SU-DHL-6 (cell line): ENCODE measurements around the gene BTBD19.

ENCODE experiments used
- CTCF ChIP-seq: fragments of 200-600 bp; sonication (generic); IDR thresholded peaks from one replicate; pipeline ENCODE4 v1.5.1; 2017; ENCODE audit warnings: antibody characterized with exemption, mild to moderate bottlenecking, low read length, moderate library complexity; ENCODE audit not compliant: insufficient read depth, poor library complexity, severe bottlenecking
- EZH2phosphoT487 ChIP-seq: fragments of 200-600 bp; sonication (generic), shearing (Covaris generic); conservative IDR thresholded peaks from 2 replicates; pipeline ENCODE4 v1.6.1; 2018; ENCODE audit warnings: mild to moderate bottlenecking, antibody characterized with exemption, low read length, moderate library complexity, mixed read lengths

DNA sequence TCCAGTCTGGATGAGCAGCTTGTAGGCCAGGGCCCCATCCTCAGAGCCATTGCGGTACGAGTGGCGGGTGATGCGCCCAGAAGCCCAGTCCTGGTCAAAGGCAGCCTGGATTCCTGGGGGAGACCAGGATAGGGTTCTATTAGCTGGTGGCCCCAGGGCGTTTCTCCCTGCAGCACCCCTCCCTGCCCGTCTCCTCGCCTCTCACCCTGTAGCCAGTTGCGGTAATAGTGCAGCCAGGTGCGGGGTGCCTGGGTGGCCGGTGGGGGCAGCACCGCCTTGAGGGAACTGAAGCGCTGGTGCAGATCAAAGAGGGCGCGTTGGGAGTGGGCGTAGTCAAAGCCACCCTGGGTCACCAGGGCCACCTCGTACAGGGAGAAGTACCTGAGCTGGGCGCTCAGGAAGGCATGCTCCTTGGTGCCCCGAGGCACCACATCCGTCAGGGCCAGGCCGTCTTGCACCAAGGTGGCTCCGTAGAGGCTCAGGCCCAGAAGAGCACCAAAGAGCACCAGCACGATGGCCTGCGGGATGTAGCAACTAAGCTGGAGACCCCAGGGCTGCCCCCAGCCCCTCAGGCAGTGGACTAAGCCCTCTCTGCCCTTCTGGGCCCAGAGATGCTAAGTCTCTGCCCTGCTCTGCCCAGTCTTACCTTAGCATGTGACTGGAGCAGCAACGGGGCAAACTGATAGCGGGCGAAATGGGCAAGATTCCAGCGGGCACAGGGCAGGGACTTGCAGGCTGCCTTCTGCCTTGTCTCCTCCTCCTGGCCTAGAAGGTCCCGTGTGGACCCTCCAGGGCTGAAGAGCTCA lies 19.1 kb downstream of the BTBD19 start:
- no peak for TF ChIP-seq CTCF
- TF ChIP-seq EZH2phosphoT487: no peak
